ENCODE measurements around the gene SPATA25.

The SPATA25 gene

GRCh38 chr20:45927071-45927878 is 39.9 kb upstream of the SPATA25 start:
- TF ChIP-seq MAX (IDR thresholded peaks at IDR 0.05; ENCODE audit: low read depth, low read length): no peak
- no peak for TF ChIP-seq CTCF (IDR thresholded peaks at IDR 0.05; ENCODE audit: low read depth, low read length)
- TF ChIP-seq POLR2A (IDR thresholded peaks at IDR 0.05; ENCODE audit: extremely low read depth, insufficient read length): no peak
- TF ChIP-seq MYC (IDR thresholded peaks at IDR 0.05; ENCODE audit: low read depth, low read length): no peak
- no peak overlapping the region for H3K4me3 ChIP-seq (ENCODE audit: low read depth, low read length)
- DNase-seq (ENCODE audit: low read depth): no peak

DNA sequence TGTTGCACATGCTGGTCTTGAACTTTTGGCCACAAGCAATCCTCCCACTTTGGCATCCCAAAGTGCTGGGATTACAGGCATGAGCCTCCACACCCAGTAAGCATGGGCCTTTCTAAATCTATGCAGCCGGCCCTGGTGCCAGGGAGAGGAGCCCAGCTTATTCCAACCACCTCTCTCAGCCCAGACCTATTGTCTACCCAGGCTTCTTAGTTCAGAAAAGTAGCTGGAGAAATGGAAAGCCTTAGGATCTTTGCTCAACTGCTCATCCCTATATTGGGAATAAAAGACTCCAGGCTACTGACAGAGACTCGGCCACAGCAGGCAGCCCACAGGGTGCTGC is 39.3 kb upstream of the SPATA25 start:
- no peak overlapping the region for H3K4me3 ChIP-seq (ENCODE audit: low read depth, low read length)
- DNase-seq (ENCODE audit: low read depth): no peak
- no peak for TF ChIP-seq MAX (IDR thresholded peaks at IDR 0.05; ENCODE audit: low read depth, low read length)
- no peak for TF ChIP-seq CTCF (IDR thresholded peaks at IDR 0.05; ENCODE audit: low read depth, low read length)
- no peak for TF ChIP-seq POLR2A (IDR thresholded peaks at IDR 0.05; ENCODE audit: extremely low read depth, insufficient read length)
- no peak for TF ChIP-seq MYC (IDR thresholded peaks at IDR 0.05; ENCODE audit: low read depth, low read length)

GRCh38 chr20:45925821-45926506 is 38.5 kb upstream of the SPATA25 start:
- H3K4me3 ChIP-seq (ENCODE audit: low read depth, low read length): no peak overlapping the region
- TF ChIP-seq POLR2A (IDR thresholded peaks at IDR 0.05; ENCODE audit: extremely low read depth, insufficient read length) (no peak), MAX (IDR thresholded peaks at IDR 0.05; ENCODE audit: low read depth, low read length) (no peak), MYC (IDR thresholded peaks at IDR 0.05; ENCODE audit: low read depth, low read length) (no peak), CTCF (IDR thresholded peaks at IDR 0.05; ENCODE audit: low read depth, low read length) (no peak)
- no peak for DNase-seq (ENCODE audit: low read depth)

DNA sequence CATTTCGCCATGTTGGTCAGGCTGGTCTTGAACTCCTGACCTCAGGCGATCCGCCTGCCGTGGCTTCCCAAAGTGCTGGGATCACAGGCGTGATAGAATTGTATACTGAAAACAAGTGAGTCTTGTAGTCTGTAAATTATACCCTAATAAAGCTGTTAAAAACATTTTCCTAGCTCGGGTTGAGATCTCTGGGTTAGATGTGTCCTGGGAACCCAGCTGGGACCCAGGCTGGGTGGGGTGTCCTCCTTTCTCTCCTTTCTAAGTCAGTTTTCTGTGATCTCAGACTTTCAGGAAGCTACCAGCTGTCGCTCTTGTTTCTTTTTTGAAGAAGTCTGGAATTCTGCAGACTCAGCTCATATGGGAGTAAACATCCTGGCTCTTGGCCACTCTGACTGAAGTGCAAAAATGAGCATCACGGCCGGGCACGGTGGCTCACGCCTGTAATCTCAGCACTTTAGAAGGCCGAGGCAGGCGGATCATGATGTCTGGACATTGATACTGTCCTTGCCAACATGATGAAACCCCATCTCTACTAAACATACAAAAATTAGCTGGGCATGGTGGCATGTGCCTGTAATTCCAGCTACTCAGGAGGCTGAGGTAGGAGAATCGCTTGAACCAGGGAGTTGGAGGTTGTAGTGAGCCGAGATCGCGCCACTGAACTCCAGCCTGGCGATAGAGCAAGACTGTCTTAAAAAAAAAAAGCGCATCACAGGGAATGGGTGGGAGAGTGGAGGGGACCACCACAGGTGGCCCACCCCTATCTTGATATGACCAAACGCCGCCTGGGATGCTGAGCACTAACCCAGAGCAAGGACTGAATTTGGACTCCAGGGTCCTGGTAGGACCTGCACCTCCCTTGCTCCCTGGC is 37.2 kb upstream of the SPATA25 start:
- no peak overlapping the region for H3K4me3 ChIP-seq (ENCODE audit: low read depth, low read length)
- DNase-seq (ENCODE audit: low read depth): no peak
- TF ChIP-seq MYC (IDR thresholded peaks at IDR 0.05; ENCODE audit: low read depth, low read length): no peak
- TF ChIP-seq CTCF (IDR thresholded peaks at IDR 0.05; ENCODE audit: low read depth, low read length): no peak
- TF ChIP-seq POLR2A (IDR thresholded peaks at IDR 0.05; ENCODE audit: extremely low read depth, insufficient read length): no peak
- TF ChIP-seq MAX (IDR thresholded peaks at IDR 0.05; ENCODE audit: low read depth, low read length): no peak

- TF ChIP-seq POLR2A (IDR thresholded peaks at IDR 0.05; ENCODE audit: extremely low read depth, insufficient read length) (no peak), CTCF (IDR thresholded peaks at IDR 0.05; ENCODE audit: low read depth, low read length) (no peak), MYC (IDR thresholded peaks at IDR 0.05; ENCODE audit: low read depth, low read length) (no peak), MAX (IDR thresholded peaks at IDR 0.05; ENCODE audit: low read depth, low read length) (no peak)
- no peak for DNase-seq (ENCODE audit: low read depth)
- H3K4me3 ChIP-seq (ENCODE audit: low read depth, low read length): no peak overlapping the region
Observed at GRCh38 chr20:45921337-45922189, 34.1 kb upstream of the SPATA25 start.

Measured in NB4 (cell line).